ENCODE data around the gene LPAR6. TPM values are rescaled to one million over a fixed set of nuclear protein-coding genes. Genes with fewer than 3 reads are reported as not detected.

Gene LPAR6
- total RNA-seq, 2 experiments from 2014 or later, result not detected

- Histone ChIP-seq H3K9me3 (ENCODE audit: low read length) (no peaks in the 10 kb centered on the region; the same call in 1 of the 2 replicates), H4K20me1 (ENCODE audit: insufficient read depth, low read length) (no peaks in the 10 kb centered on the region), H3K79me2 (ENCODE audit: insufficient read depth, low read depth, low read length) (no peaks in the 10 kb centered on the region), H3K4me2 (ENCODE audit: low read length) (no peak overlapping the region), H3K27ac (ENCODE audit: low read depth, low read length, poor library complexity, severe bottlenecking) (no peak overlapping the region), H3K36me3 (ENCODE audit: insufficient read depth, low read length) (peaks cover 48% of the 10 kb centered on the region), H3K4me3 (ENCODE audit: low read depth, low read length, poor library complexity, severe bottlenecking) (no peak overlapping the region), H3K4me1 (ENCODE audit: insufficient read depth, low read length, poor library complexity, severe bottlenecking) (no peaks in the 10 kb centered on the region), H2AFZ (ENCODE audit: low read length) (no peak overlapping the region), H3K9me2 (ENCODE audit: insufficient read depth, low read length) (no peaks in the 10 kb centered on the region)
- TF ChIP-seq, protein P1, sequence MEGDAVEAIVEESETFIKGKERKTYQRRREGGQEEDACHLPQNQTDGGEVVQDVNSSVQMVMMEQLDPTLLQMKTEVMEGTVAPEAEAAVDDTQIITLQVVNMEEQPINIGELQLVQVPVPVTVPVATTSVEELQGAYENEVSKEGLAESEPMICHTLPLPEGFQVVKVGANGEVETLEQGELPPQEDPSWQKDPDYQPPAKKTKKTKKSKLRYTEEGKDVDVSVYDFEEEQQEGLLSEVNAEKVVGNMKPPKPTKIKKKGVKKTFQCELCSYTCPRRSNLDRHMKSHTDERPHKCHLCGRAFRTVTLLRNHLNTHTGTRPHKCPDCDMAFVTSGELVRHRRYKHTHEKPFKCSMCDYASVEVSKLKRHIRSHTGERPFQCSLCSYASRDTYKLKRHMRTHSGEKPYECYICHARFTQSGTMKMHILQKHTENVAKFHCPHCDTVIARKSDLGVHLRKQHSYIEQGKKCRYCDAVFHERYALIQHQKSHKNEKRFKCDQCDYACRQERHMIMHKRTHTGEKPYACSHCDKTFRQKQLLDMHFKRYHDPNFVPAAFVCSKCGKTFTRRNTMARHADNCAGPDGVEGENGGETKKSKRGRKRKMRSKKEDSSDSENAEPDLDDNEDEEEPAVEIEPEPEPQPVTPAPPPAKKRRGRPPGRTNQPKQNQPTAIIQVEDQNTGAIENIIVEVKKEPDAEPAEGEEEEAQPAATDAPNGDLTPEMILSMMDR (conservative IDR thresholded peaks at IDR 0.05; ENCODE audit: low read length), result no peak
- no peak for TF ChIP-seq EZH2phosphoT487 (IDR thresholded peaks at IDR 0.05; ENCODE audit: borderline replicate concordance, low read depth, low read length)
- ChIA-PET CTCF (ENCODE audit: unreplicated experiment) (no interaction called here), POLR2A (interaction anchor here (0.6 kb wide), 1 partner anchor 268 kb away, joined by 4 read pairs; no protein-coding TSS in a partner anchor)
- BruUV-seq (replicated peaks), result no TSS peak
- DNase-seq (ENCODE audit: low spot score), result no peak
- intact Hi-C loops (cut with micrococcal nuclease; ENCODE audit: unreplicated experiment), result no loop called here
Measured at GRCh38 chr13:48415516-48415915, 2.6 kb upstream of the LPAR6 start.

DNA sequence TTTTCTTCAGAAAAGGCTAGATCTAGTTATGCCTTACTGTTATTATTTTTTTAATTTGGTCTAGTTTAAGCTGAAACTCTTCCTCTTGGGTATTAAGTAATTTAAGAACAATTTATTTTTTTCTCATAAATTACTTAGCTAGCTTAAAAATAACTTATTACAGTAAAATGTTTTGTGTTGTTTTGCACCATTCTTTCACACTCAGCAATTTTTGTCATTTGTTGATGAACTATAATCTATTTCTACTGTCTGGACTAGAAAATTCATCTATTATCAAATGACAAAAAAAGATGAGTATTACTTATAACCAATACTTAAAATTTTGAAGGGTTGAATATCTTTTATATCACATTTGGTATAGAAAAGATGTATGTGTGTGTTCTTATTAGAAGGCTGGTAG is 1.6 kb upstream of the LPAR6 start:
- Histone ChIP-seq H3K4me1 (ENCODE audit: insufficient read depth, low read length, poor library complexity, severe bottlenecking) (no peaks in the 10 kb centered on the region), H3K36me3 (ENCODE audit: insufficient read depth, low read length) (peaks cover 54% of the 10 kb centered on the region), H3K4me3 (ENCODE audit: low read depth, low read length, poor library complexity, severe bottlenecking) (no peak overlapping the region), H3K9me3 (ENCODE audit: low read length) (no peaks in the 10 kb centered on the region; the same call in 1 of the 2 replicates), H4K20me1 (ENCODE audit: insufficient read depth, low read length) (no peaks in the 10 kb centered on the region), H2AFZ (ENCODE audit: low read length) (no peak overlapping the region), H3K4me2 (ENCODE audit: low read length) (no peak overlapping the region), H3K27ac (ENCODE audit: low read depth, low read length, poor library complexity, severe bottlenecking) (no peak overlapping the region), H3K9me2 (ENCODE audit: insufficient read depth, low read length) (no peaks in the 10 kb centered on the region), H3K79me2 (ENCODE audit: insufficient read depth, low read depth, low read length) (no peaks in the 10 kb centered on the region)
- DNase-seq (ENCODE audit: low spot score), result no peak
- ChIA-PET CTCF (ENCODE audit: unreplicated experiment) (no interaction called here), POLR2A (interaction anchor here (0.7 to 1.9 kb wide), 3 partner anchors 16 to 39 kb away, joined by 3 to 5 read pairs (median 3); no protein-coding TSS in a partner anchor)
- BruUV-seq (replicated peaks), result no TSS peak
- TF ChIP-seq, protein P1 (conservative IDR thresholded peaks at IDR 0.05; ENCODE audit: low read length), result no peak
- no peak for TF ChIP-seq EZH2phosphoT487 (IDR thresholded peaks at IDR 0.05; ENCODE audit: borderline replicate concordance, low read depth, low read length)
- intact Hi-C loops (cut with micrococcal nuclease; ENCODE audit: unreplicated experiment), result no loop called here

- no peak overlapping the region for H3K27ac ChIP-seq (ENCODE audit: low read depth, low read length, poor library complexity, severe bottlenecking)
- ChIA-PET POLR2A (interaction anchor here (0.9 kb wide), 1 partner anchor 83 kb away, joined by 3 read pairs; no protein-coding TSS in a partner anchor), CTCF (ENCODE audit: unreplicated experiment) (no interaction called here)
- H3K9me3 ChIP-seq (ENCODE audit: low read length), result no peaks in the 10 kb centered on the region; the same call in 1 of the 2 replicates
- no peaks in the 10 kb centered on the region for H4K20me1 ChIP-seq (ENCODE audit: insufficient read depth, low read length)
- H3K4me1 ChIP-seq (ENCODE audit: insufficient read depth, low read length, poor library complexity, severe bottlenecking), result no peaks in the 10 kb centered on the region
- no peak overlapping the region for H2AFZ ChIP-seq (ENCODE audit: low read length)
- TF ChIP-seq, protein P1 (conservative IDR thresholded peaks at IDR 0.05; ENCODE audit: low read length), result no peak
- no peak for TF ChIP-seq EZH2phosphoT487 (IDR thresholded peaks at IDR 0.05; ENCODE audit: borderline replicate concordance, low read depth, low read length)
- DNase-seq (ENCODE audit: low spot score), result no peak
- H3K79me2 ChIP-seq (ENCODE audit: insufficient read depth, low read depth, low read length), result no peaks in the 10 kb centered on the region
- H3K4me3 ChIP-seq (ENCODE audit: low read depth, low read length, poor library complexity, severe bottlenecking), result no peak overlapping the region
- H3K4me2 ChIP-seq (ENCODE audit: low read length), result no peak overlapping the region
- no TSS peak for BruUV-seq (replicated peaks)
- intact Hi-C loops (cut with micrococcal nuclease; ENCODE audit: unreplicated experiment), result no loop called here
- H3K9me2 ChIP-seq (ENCODE audit: insufficient read depth, low read length), result no peaks in the 10 kb centered on the region
- H3K36me3 ChIP-seq (ENCODE audit: insufficient read depth, low read length), result peaks cover 58% of the 10 kb centered on the region
Measured at GRCh38 chr13:48411841-48412531, 927 bp downstream of the LPAR6 start.
